Stimulated activated CD4-positive, alpha-beta T cell treated with anti-CD3 and anti-CD28 coated beads, Interleukin-2, amount 100 ng/mL, for 4 hours (primary cell): ENCODE results near the gene GALNT15.

ENCODE experiments used
- DNase-seq: peaks from one replicate; pipeline ENCODE4 v3.0.0-alpha.2; 2020; ENCODE audit warnings: low read depth

Gene GALNT15

GRCh38 chr3:16252988-16253387, 78.5 kb downstream of the GALNT15 start:
- no peak for DNase-seq

- no peak for DNase-seq
Observed at GRCh38 chr3:16253601-16254000, 79.1 kb downstream of the GALNT15 start.

GRCh38 chr3:16254916-16255315, 80.4 kb downstream of the GALNT15 start:
- no peak for DNase-seq

- DNase-seq, result no peak
Observed at GRCh38 chr3:16255326-16255725, 80.8 kb downstream of the GALNT15 start.

- DNase-seq, result no peak
Observed at GRCh38 chr3:16255726-16256125, 81.2 kb downstream of the GALNT15 start.

- no peak for DNase-seq
Observed at GRCh38 chr3:16257309-16257708, 82.8 kb downstream of the GALNT15 start.

- no peak for DNase-seq
Observed at GRCh38 chr3:16258177-16258576, 83.7 kb downstream of the GALNT15 start.

- DNase-seq, result no peak
Observed at GRCh38 chr3:16258866-16259265, 84.4 kb downstream of the GALNT15 start.

GRCh38 chr3:16260046-16260445, 85.6 kb downstream of the GALNT15 start:
- DNase-seq, result no peak

GRCh38 chr3:16262174-16262573, 87.7 kb downstream of the GALNT15 start:
- no peak for DNase-seq

- peak; percentile 10 for DNase-seq
Observed at GRCh38 chr3:16264174-16264707, 89.8 kb downstream of the GALNT15 start.

- DNase-seq, result peak; percentile 99
Observed at GRCh38 chr3:16264708-16265454, 90.4 kb downstream of the GALNT15 start, which contains the start of the genes DPH3 and OXNAD1. TSS of gene DPH3 (minus strand) at chr3:16264943. CDS start at chr3:16264876, 67 bp downstream. TSS of gene OXNAD1 (plus strand) at chr3:16265212. CDS start at chr3:16270953, 5,741 bp downstream.

GRCh38 chr3:16265455-16265786, 90.9 kb downstream of the GALNT15 start:
- no peak for DNase-seq

- DNase-seq, result no peak
Observed at GRCh38 chr3:16266714-16267113, 92.2 kb downstream of the GALNT15 start.

GRCh38 chr3:16270855-16271254, 96.4 kb downstream of the GALNT15 start:
- DNase-seq, result no peak

GRCh38 chr3:16272588-16272987, 98.1 kb downstream of the GALNT15 start:
- no peak for DNase-seq

GRCh38 chr3:16273867-16274266, 99.4 kb downstream of the GALNT15 start:
- no peak for DNase-seq

GRCh38 chr3:16277471-16277870, 103.0 kb downstream of the GALNT15 start:
- no peak for DNase-seq

- DNase-seq, result no peak
Observed at GRCh38 chr3:16279010-16279801, 104.7 kb downstream of the GALNT15 start.

- no peak for DNase-seq
Observed at GRCh38 chr3:16280671-16281070, 106.2 kb downstream of the GALNT15 start.
